ENCODE data around the gene CD5L.
A peak's percentile ranks its signal among the peaks of the same experiment; 100 is the strongest.

The CD5L gene

GRCh38 chr1:157803851-157804250 lies 37.8 kb downstream of the CD5L start:
- Histone ChIP-seq H3K9ac (ENCODE audit: low read length) (no peak overlapping the region), H3K14ac (ENCODE audit: low read length) (no peak overlapping the region), H2BK5ac (ENCODE audit: low read depth, low read length, poor library complexity) (no peak overlapping the region), H3K4ac (ENCODE audit: low read depth, low read length) (no peak overlapping the region), H4K8ac (ENCODE audit: low read depth, low read length) (no peak overlapping the region), H2AFZ (ENCODE audit: insufficient read depth, low read length, poor library complexity) (no peak overlapping the region), H3K9me3 (ENCODE audit: insufficient read depth, low read depth, low read length) (no peaks in the 10 kb centered on the region), H3K79me1 (ENCODE audit: low read length) (no peaks in the 10 kb centered on the region), H3K79me2 (ENCODE audit: control insufficient read depth, insufficient read depth, low read length, poor library complexity) (no peaks in the 10 kb centered on the region), H2BK12ac (ENCODE audit: low read length) (no peak overlapping the region), H3K27ac (ENCODE audit: low read depth, low read length) (no peak overlapping the region), H4K12ac (ENCODE audit: low read depth, low read length) (no peak overlapping the region), H3K4me1 (ENCODE audit: control insufficient read depth in 1 of 2, insufficient read depth in 2 of 2, low read length in 2 of 2) (no peaks in the 10 kb centered on the region), H3K4me3 (ENCODE audit: low read depth, low read length) (no peak overlapping the region), H3K4me2 (ENCODE audit: low read length) (no peak overlapping the region), H3K27me3 (ENCODE audit: insufficient read depth, low read length) (no peaks in the 10 kb centered on the region), H3K36me3 (ENCODE audit: control insufficient read depth in 1 of 2, insufficient read depth in 2 of 2, low read length in 2 of 2) (no peaks in the 10 kb centered on the region), H2BK120ac (ENCODE audit: insufficient read depth, low read length, poor library complexity) (no peak overlapping the region), H4K91ac (ENCODE audit: low read depth, low read length) (no peak overlapping the region), H3K23ac (ENCODE audit: low read length) (no peak overlapping the region), H3K18ac (ENCODE audit: low read length) (no peak overlapping the region), H2AK5ac (ENCODE audit: low read length) (no peak overlapping the region)
- peak in 1 of 2 donors; percentile 2 for DNase-seq
- no CpG with 5 or more reads among the region's 7 CpGs for WGBS (ENCODE audit: extremely low coverage, insufficient coverage, insufficient read length)

- Histone ChIP-seq H3K9me3 (ENCODE audit: insufficient read depth, low read depth, low read length) (no peaks in the 10 kb centered on the region), H3K4ac (ENCODE audit: low read depth, low read length) (no peak overlapping the region), H2BK5ac (ENCODE audit: low read depth, low read length, poor library complexity) (no peak overlapping the region), H3K36me3 (ENCODE audit: control insufficient read depth in 1 of 2, insufficient read depth in 2 of 2, low read length in 2 of 2) (no peaks in the 10 kb centered on the region), H2BK120ac (ENCODE audit: insufficient read depth, low read length, poor library complexity) (no peak overlapping the region), H3K4me2 (ENCODE audit: low read length) (no peak overlapping the region), H4K12ac (ENCODE audit: low read depth, low read length) (no peak overlapping the region), H3K18ac (ENCODE audit: low read length) (no peak overlapping the region), H3K14ac (ENCODE audit: low read length) (no peak overlapping the region), H3K23ac (ENCODE audit: low read length) (no peak overlapping the region), H2BK12ac (ENCODE audit: low read length) (no peak overlapping the region), H3K27me3 (ENCODE audit: insufficient read depth, low read length) (no peaks in the 10 kb centered on the region), H2AK5ac (ENCODE audit: low read length) (no peak overlapping the region), H3K79me2 (ENCODE audit: control insufficient read depth, insufficient read depth, low read length, poor library complexity) (no peaks in the 10 kb centered on the region), H4K91ac (ENCODE audit: low read depth, low read length) (no peak overlapping the region), H4K8ac (ENCODE audit: low read depth, low read length) (no peak overlapping the region), H3K4me1 (ENCODE audit: control insufficient read depth in 1 of 2, insufficient read depth in 2 of 2, low read length in 2 of 2) (no peaks in the 10 kb centered on the region), H3K9ac (ENCODE audit: low read length) (no peak overlapping the region), H3K27ac (ENCODE audit: low read depth, low read length) (no peak overlapping the region), H3K4me3 (ENCODE audit: low read depth, low read length) (no peak overlapping the region), H2AFZ (ENCODE audit: insufficient read depth, low read length, poor library complexity) (no peak overlapping the region), H3K79me1 (ENCODE audit: low read length) (no peaks in the 10 kb centered on the region)
- no peak for DNase-seq
- no CpG with 5 or more reads among the region's 1 CpG for WGBS (ENCODE audit: extremely low coverage, insufficient coverage, insufficient read length)
These were observed 41.6 kb downstream of the CD5L start for GRCh38 chr1:157799996-157800395.

GRCh38 chr1:157798211-157798610 lies 43.4 kb downstream of the CD5L start:
- H3K79me2 ChIP-seq (ENCODE audit: control insufficient read depth, insufficient read depth, low read length, poor library complexity), result no peaks in the 10 kb centered on the region
- H3K4me2 ChIP-seq (ENCODE audit: low read length), result no peak overlapping the region
- no peak overlapping the region for H3K23ac ChIP-seq (ENCODE audit: low read length)
- H3K79me1 ChIP-seq (ENCODE audit: low read length), result no peaks in the 10 kb centered on the region
- H3K4me1 ChIP-seq (ENCODE audit: control insufficient read depth in 1 of 2, insufficient read depth in 2 of 2, low read length in 2 of 2), result no peaks in the 10 kb centered on the region
- no peaks in the 10 kb centered on the region for H3K9me3 ChIP-seq (ENCODE audit: insufficient read depth, low read depth, low read length)
- no peak overlapping the region for H4K8ac ChIP-seq (ENCODE audit: low read depth, low read length)
- H2BK120ac ChIP-seq (ENCODE audit: insufficient read depth, low read length, poor library complexity), result no peak overlapping the region
- no peak overlapping the region for H2AK5ac ChIP-seq (ENCODE audit: low read length)
- no peak overlapping the region for H4K12ac ChIP-seq (ENCODE audit: low read depth, low read length)
- H3K4me3 ChIP-seq (ENCODE audit: low read depth, low read length), result no peak overlapping the region
- no peak overlapping the region for H4K91ac ChIP-seq (ENCODE audit: low read depth, low read length)
- H3K18ac ChIP-seq (ENCODE audit: low read length), result no peak overlapping the region
- no peak overlapping the region for H2AFZ ChIP-seq (ENCODE audit: insufficient read depth, low read length, poor library complexity)
- no peak overlapping the region for H3K4ac ChIP-seq (ENCODE audit: low read depth, low read length)
- no peaks in the 10 kb centered on the region for H3K36me3 ChIP-seq (ENCODE audit: control insufficient read depth in 1 of 2, insufficient read depth in 2 of 2, low read length in 2 of 2)
- no peak overlapping the region for H2BK12ac ChIP-seq (ENCODE audit: low read length)
- H3K9ac ChIP-seq (ENCODE audit: low read length), result no peak overlapping the region
- no peak overlapping the region for H2BK5ac ChIP-seq (ENCODE audit: low read depth, low read length, poor library complexity)
- H3K14ac ChIP-seq (ENCODE audit: low read length), result no peak overlapping the region
- no peak for DNase-seq
- no CpG with 5 or more reads among the region's 5 CpGs for WGBS (ENCODE audit: extremely low coverage, insufficient coverage, insufficient read length)
- H3K27me3 ChIP-seq (ENCODE audit: insufficient read depth, low read length), result no peaks in the 10 kb centered on the region
- no peak overlapping the region for H3K27ac ChIP-seq (ENCODE audit: low read depth, low read length)

- Histone ChIP-seq H3K9ac (ENCODE audit: low read length) (no peak overlapping the region), H2BK12ac (ENCODE audit: low read length) (no peak overlapping the region), H3K18ac (ENCODE audit: low read length) (no peak overlapping the region), H3K4ac (ENCODE audit: low read depth, low read length) (no peak overlapping the region), H3K9me3 (ENCODE audit: insufficient read depth, low read depth, low read length) (no peaks in the 10 kb centered on the region), H4K8ac (ENCODE audit: low read depth, low read length) (no peak overlapping the region), H3K27me3 (ENCODE audit: insufficient read depth, low read length) (no peaks in the 10 kb centered on the region), H3K23ac (ENCODE audit: low read length) (no peak overlapping the region), H3K4me2 (ENCODE audit: low read length) (no peak overlapping the region), H3K36me3 (ENCODE audit: control insufficient read depth in 1 of 2, insufficient read depth in 2 of 2, low read length in 2 of 2) (no peaks in the 10 kb centered on the region), H3K14ac (ENCODE audit: low read length) (no peak overlapping the region), H4K91ac (ENCODE audit: low read depth, low read length) (no peak overlapping the region), H2BK5ac (ENCODE audit: low read depth, low read length, poor library complexity) (no peak overlapping the region), H2BK120ac (ENCODE audit: insufficient read depth, low read length, poor library complexity) (no peak overlapping the region), H3K27ac (ENCODE audit: low read depth, low read length) (no peak overlapping the region), H3K79me1 (ENCODE audit: low read length) (no peaks in the 10 kb centered on the region), H3K4me1 (ENCODE audit: control insufficient read depth in 1 of 2, insufficient read depth in 2 of 2, low read length in 2 of 2) (no peaks in the 10 kb centered on the region), H2AK5ac (ENCODE audit: low read length) (no peak overlapping the region), H3K4me3 (ENCODE audit: low read depth, low read length) (no peak overlapping the region), H2AFZ (ENCODE audit: insufficient read depth, low read length, poor library complexity) (no peak overlapping the region), H3K79me2 (ENCODE audit: control insufficient read depth, insufficient read depth, low read length, poor library complexity) (no peaks in the 10 kb centered on the region), H4K12ac (ENCODE audit: low read depth, low read length) (no peak overlapping the region)
- no CpG with 5 or more reads among the region's 1 CpG for WGBS (ENCODE audit: extremely low coverage, insufficient coverage, insufficient read length)
- DNase-seq, result no peak
These were observed 56.4 kb downstream of the CD5L start for GRCh38 chr1:157785248-157785647.
